CD4-positive, alpha-beta T cell (primary cell): Measurements from ENCODE around the gene PRAMEF13. TPM values are rescaled to one million over a fixed set of nuclear protein-coding genes. Genes with fewer than 3 reads are reported as not detected.
"Not testable (repeated sequence)": the region's sequence is repeated elsewhere in the genome, so short reads cannot be mapped to it uniquely, and the experiment has no call there.

Experiments used
- ATAC-seq: fragments of 200-7000 bp; cut with Tn5 transposase; one replicate; pipeline ENCODE4 v1.10.0; 2022; ENCODE audit warnings: mild to moderate bottlenecking; ENCODE audit not compliant: poor library complexity
- CTCF ChIA-PET: fragments of 350-600 bp; sonication (Branson Sonifier 250); formaldehyde crosslinking; loops from one replicate; lab custom pipeline; 2021; ENCODE audit warnings: antibody characterized with exemption, inconsistent platforms; lab: Charles Lee
- POLR2A ChIA-PET: fragments of 350-600 bp; sonication (Branson Sonifier 250); formaldehyde crosslinking; loops from one replicate; lab custom pipeline; 2021; ENCODE audit warnings: antibody characterized with exemption, inconsistent platforms; lab: Charles Lee
- DNase-seq, 14 experiments: peaks; one replicate each; pipeline ENCODE4 v3.0.0-alpha.2; 2013 to 2020; ENCODE audit warnings: mixed read lengths in 2 of 14
- H3K27ac ChIP-seq, 2 donors: one replicate each; pipeline versions ENCODE4 v1.5.1 to v1.7.0; 2013; ENCODE audit warnings: low read length in 2 of 2, low read depth in 1 of 2, mild to moderate bottlenecking in 1 of 2
- H3K27me3 ChIP-seq, 2 experiments: 1 replicate in 1 of 2; 2 replicates in 1 of 2; pipeline versions ENCODE4 v1.6.1 to v1.7.0; 2013; ENCODE audit warnings: low read length in 2 of 2, control low read depth in 1 of 2, mild to moderate bottlenecking in 1 of 2, moderate library complexity in 1 of 2; ENCODE audit not compliant: insufficient read depth in 2 of 2, control insufficient read depth in 1 of 2
- H3K36me3 ChIP-seq: one replicate; pipeline ENCODE4 v1.6.1; 2013; ENCODE audit warnings: low read length, control low read depth; ENCODE audit not compliant: insufficient read depth
- H3K4me1 ChIP-seq: one replicate; pipeline ENCODE4 v1.6.1; 2013; ENCODE audit warnings: low read length, control low read depth; ENCODE audit not compliant: insufficient read depth
- H3K4me3 ChIP-seq: one replicate; pipeline ENCODE4 v1.5.1; 2013; ENCODE audit warnings: mild to moderate bottlenecking, low read length, moderate library complexity
- H3K9me3 ChIP-seq, 2 experiments: 1 replicate in 1 of 2; 2 replicates in 1 of 2; pipeline versions ENCODE4 v1.6.1 to v1.7.0; 2013; ENCODE audit warnings: low read length in 2 of 2, mild to moderate bottlenecking in 2 of 2, control low read depth in 1 of 2, moderate library complexity in 1 of 2; ENCODE audit not compliant: control insufficient read depth in 1 of 2, insufficient read depth in 1 of 2
- H3K27ac Mint-ChIP-seq: one replicate; pipeline ENCODE4 v1.8.0; 2020; ENCODE audit warnings: mixed read lengths
- H3K27me3 Mint-ChIP-seq: one replicate; pipeline ENCODE4 v1.8.0; 2021; ENCODE audit warnings: mixed read lengths
- H3K36me3 Mint-ChIP-seq: one replicate; pipeline ENCODE4 v1.8.0; 2021; ENCODE audit warnings: low read depth, mixed read lengths
- H3K4me1 Mint-ChIP-seq: one replicate; pipeline ENCODE4 v1.8.0; 2021; ENCODE audit warnings: low read depth, mixed read lengths
- H3K4me3 Mint-ChIP-seq: one replicate; pipeline ENCODE4 v1.8.0; 2020; ENCODE audit warnings: mild to moderate bottlenecking, mixed read lengths
- H3K9me3 Mint-ChIP-seq: one replicate; pipeline ENCODE4 v1.8.0; 2020; ENCODE audit warnings: mixed read lengths
- intact Hi-C, 2 experiments: fragments of 100-400 bp; cut with DNase I in 1 of 2; cut with micrococcal nuclease in 1 of 2; formaldehyde crosslinking; loops; one replicate each; pipeline versions ENCODE4 v1.15.1 to v1.9.0; 2023 to 2025; cut with DNase I, micrococcal nuclease
- total RNA-seq, 174 experiments: library from RNA in 2 of 174; stranded (reverse) in 2 of 174; gene quantifications; one replicate each; pipeline ENCODE4 v1.2.3 and lab custom pipeline; 2021 to 2026

PRAMEF13 gene
- total RNA-seq, 2 experiments from 2014 or later: not detected

DNA sequence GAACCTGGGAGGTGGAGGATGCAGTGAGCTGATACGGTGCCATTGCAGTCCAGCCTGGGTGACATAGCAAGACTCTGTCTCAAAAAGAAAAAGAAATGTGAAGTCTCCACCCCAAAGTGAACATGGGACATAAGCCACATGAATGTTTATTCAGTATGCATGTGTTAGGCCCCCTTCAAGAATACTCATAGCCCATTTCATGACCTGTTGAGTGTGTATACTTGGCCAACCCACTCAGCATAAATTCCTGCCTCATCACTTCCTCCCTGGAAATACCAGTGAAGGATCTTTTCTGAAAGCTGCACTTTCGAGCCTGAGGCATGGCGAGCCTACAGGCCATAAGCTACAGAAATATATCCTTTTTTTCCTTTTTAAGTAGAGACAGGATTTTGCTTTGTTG lies 18.0 kb upstream of the PRAMEF13 start:
- H3K27ac Mint-ChIP-seq, H3K9me3 Mint-ChIP-seq, H3K36me3 ChIP-seq, ATAC-seq, H3K4me1 ChIP-seq, H3K27ac ChIP-seq, H3K27me3 ChIP-seq, H3K36me3 Mint-ChIP-seq, H3K9me3 ChIP-seq, DNase-seq, H3K4me1 Mint-ChIP-seq, H3K27me3 Mint-ChIP-seq, intact Hi-C loops, H3K4me3 ChIP-seq, CTCF ChIA-PET, POLR2A ChIA-PET, H3K4me3 Mint-ChIP-seq: not testable (repeated sequence)

DNA sequence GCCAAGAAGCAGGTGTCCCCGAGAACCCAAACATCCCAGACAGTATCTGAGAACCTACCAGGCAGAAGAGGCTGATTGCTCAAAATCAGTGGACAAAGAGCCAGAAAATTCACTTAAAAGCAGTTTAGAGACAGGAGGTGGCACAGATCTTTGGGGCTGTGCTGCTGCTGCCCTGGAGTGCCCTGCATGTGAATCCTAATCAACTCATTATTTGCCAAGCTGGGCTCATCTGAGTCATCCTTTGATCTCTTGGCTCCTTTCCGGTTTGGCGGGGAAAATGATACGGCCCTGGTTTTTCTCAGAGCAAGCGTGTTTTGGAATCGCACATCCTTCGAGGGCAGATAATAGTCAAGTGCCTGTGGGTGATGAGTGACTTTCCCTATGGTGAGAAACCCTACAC lies 15.4 kb upstream of the PRAMEF13 start:
- POLR2A ChIA-PET, H3K36me3 ChIP-seq, H3K9me3 ChIP-seq, H3K4me1 ChIP-seq, H3K4me1 Mint-ChIP-seq, ATAC-seq, H3K4me3 Mint-ChIP-seq, H3K36me3 Mint-ChIP-seq, H3K9me3 Mint-ChIP-seq, DNase-seq, intact Hi-C loops, H3K27ac Mint-ChIP-seq, H3K27me3 ChIP-seq, CTCF ChIA-PET, H3K27me3 Mint-ChIP-seq, H3K27ac ChIP-seq, H3K4me3 ChIP-seq: not testable (repeated sequence)

DNA sequence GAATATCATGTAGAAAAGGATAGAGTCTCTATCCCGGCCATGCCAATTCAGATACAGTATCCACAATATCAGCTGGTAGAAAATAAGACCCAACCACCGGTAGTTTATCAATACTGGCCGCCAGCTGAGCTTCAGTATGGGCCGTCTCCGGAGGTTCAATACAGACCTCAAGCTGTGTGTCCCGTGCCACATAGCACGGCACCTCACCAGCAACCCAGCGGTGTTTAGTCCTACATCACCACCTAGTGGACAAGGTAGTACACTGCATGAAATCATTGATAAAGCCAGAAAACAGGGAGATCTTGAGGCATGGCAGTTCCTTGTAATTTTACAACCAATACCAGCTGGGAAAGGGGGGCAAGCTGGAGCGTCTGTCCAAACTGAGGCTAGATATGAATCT lies 7.5 kb upstream of the PRAMEF13 start:
- H3K9me3 ChIP-seq, POLR2A ChIA-PET, H3K9me3 Mint-ChIP-seq, H3K4me3 Mint-ChIP-seq, ATAC-seq, H3K27me3 ChIP-seq, CTCF ChIA-PET, H3K4me1 Mint-ChIP-seq, H3K36me3 Mint-ChIP-seq, H3K27ac Mint-ChIP-seq, H3K27ac ChIP-seq, H3K36me3 ChIP-seq, H3K4me3 ChIP-seq, DNase-seq, H3K4me1 ChIP-seq, intact Hi-C loops, H3K27me3 Mint-ChIP-seq: not testable (repeated sequence)

DNA sequence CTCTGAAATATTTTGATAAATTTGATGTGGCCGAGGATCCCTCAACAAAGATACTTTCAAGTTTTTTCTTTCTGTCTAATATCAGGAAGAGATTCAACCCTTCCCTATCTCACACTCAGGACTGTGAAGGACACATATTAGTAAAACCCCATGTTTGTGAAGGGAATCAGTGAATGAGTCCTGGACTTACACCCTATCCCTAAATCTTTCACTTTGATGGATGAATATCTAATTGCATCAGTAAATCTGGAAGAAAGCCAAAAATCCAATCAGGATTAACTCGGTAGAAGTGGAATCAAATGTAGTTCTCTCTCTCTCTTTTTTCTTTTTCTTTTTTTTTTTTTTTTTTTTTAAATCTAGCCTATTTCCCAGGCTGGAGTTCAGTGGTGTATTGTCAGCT lies 29.7 kb downstream of the PRAMEF13 start, which contains the start of gene PRAMEF9:
TSS of gene PRAMEF9 (plus strand) at position 301 of the 400 bp plus-strand sequence. CDS start 3,433 bp downstream, outside the sequence.
- H3K27ac ChIP-seq, H3K4me1 Mint-ChIP-seq, intact Hi-C loops, H3K9me3 Mint-ChIP-seq, H3K27ac Mint-ChIP-seq, H3K4me3 Mint-ChIP-seq, H3K36me3 Mint-ChIP-seq, POLR2A ChIA-PET, H3K9me3 ChIP-seq, CTCF ChIA-PET, H3K27me3 ChIP-seq, H3K27me3 Mint-ChIP-seq, DNase-seq, H3K4me1 ChIP-seq, ATAC-seq, H3K4me3 ChIP-seq, H3K36me3 ChIP-seq: not testable (repeated sequence)

DNA sequence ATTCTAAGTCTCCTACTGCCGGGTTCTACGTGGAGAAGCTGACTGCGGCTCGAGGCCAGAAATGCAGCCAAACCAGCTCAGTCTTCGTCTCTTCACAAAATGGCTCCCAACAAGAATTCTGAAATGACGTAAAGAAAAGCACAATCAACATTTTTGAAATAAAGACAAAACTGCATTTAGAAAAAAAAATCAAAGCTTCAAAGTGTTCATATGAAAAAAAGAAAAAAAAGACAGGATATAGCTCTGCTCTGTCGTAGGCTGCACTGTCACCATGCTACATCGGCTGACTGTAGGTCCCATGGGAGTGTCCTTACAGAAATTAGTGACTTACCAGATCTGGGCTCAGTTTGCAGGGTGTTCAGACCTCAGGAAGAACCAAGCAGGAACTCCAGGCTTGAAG lies 35.7 kb downstream of the PRAMEF13 start, which contains the start of gene HNRNPCL4:
TSS of gene HNRNPCL4 (minus strand) at position 101 of the 400 bp plus-strand sequence. CDS start 164 bp downstream, outside the sequence.
- H3K9me3 Mint-ChIP-seq, H3K27ac ChIP-seq, H3K27me3 Mint-ChIP-seq, H3K36me3 ChIP-seq, CTCF ChIA-PET, H3K9me3 ChIP-seq, H3K36me3 Mint-ChIP-seq, H3K27me3 ChIP-seq, intact Hi-C loops, ATAC-seq, H3K4me3 Mint-ChIP-seq, H3K4me1 Mint-ChIP-seq, DNase-seq, H3K27ac Mint-ChIP-seq, H3K4me3 ChIP-seq, H3K4me1 ChIP-seq, POLR2A ChIA-PET: not testable (repeated sequence)

DNA sequence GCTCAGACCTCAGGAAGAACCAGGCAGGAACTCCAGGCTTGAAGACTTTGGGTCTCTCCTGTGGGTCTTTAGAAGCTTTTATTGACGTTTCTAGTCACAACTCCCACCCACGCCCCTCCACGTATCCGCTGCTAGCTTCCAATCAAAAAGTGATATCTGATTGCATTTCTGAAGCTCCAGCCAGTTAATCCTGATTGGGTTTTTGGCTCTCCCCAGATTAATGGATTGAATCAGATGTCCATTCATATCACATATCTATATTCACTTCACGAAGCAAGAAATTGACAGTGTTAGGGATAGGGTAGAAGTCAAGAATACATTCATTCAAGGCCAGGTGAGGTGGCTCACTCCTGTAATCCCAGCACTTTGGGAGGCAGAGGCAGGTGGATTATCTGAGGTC lies 45.3 kb downstream of the PRAMEF13 start, which contains the start of gene PRAMEF26:
TSS of gene PRAMEF26 (minus strand) at position 101 of the 400 bp plus-strand sequence. CDS start 2,914 bp downstream, outside the sequence.
- H3K9me3 ChIP-seq, POLR2A ChIA-PET, H3K36me3 ChIP-seq, H3K27me3 Mint-ChIP-seq, H3K4me1 Mint-ChIP-seq, ATAC-seq, intact Hi-C loops, H3K9me3 Mint-ChIP-seq, CTCF ChIA-PET, H3K27ac ChIP-seq, H3K4me3 ChIP-seq, DNase-seq, H3K4me3 Mint-ChIP-seq, H3K4me1 ChIP-seq, H3K36me3 Mint-ChIP-seq, H3K27me3 ChIP-seq, H3K27ac Mint-ChIP-seq: not testable (repeated sequence)
